Thoracic aorta (tissue), 2 donors: Measurements from ENCODE around the gene MAPK10. TPM values are rescaled to one million over a fixed set of nuclear protein-coding genes. Genes with fewer than 3 reads are reported as not detected.

Experiments used
- ATAC-seq: fragments of 150-250 bp; one replicate; pipeline ENCODE4 v1.8.0; 2017; ENCODE audit warnings: low read depth; ENCODE audit not compliant: insufficient number of reproducible peaks, low FRiP score
- DNase-seq: peaks from one replicate; pipeline ENCODE4 v3.0.0-alpha.2; 2020; ENCODE audit warnings: low spot score
- H3K27ac ChIP-seq, 2 donors: fragments of 200-600 bp; sonication (generic); 1 replicate in 1 of 2; 2 replicates in 1 of 2; pipeline ENCODE4 v1.5.1; 2016; ENCODE audit warnings: mild to moderate bottlenecking in 2 of 2, moderate library complexity in 2 of 2
- H3K27me3 ChIP-seq: fragments of 200-600 bp; sonication (generic); replicated peaks from 2 replicates; pipeline ENCODE4 v1.6.0; 2016; ENCODE audit warnings: mild to moderate bottlenecking; ENCODE audit not compliant: insufficient read depth
- H3K36me3 ChIP-seq: fragments of 200-600 bp; sonication (generic); one replicate; pipeline ENCODE4 v1.5.1; 2016
- H3K4me1 ChIP-seq, 2 donors: fragments of 200-600 bp; sonication (generic); 1 replicate in 1 of 2; 2 replicates in 1 of 2; pipeline versions ENCODE4 v1.5.1 to v1.6.0; 2016; ENCODE audit warnings: low read depth in 2 of 2, mild to moderate bottlenecking in 1 of 2; ENCODE audit not compliant: control insufficient read depth in 1 of 2
- H3K4me3 ChIP-seq: fragments of 200-600 bp; sonication (generic); 2 replicates; pipeline ENCODE4 v1.5.1; 2016; ENCODE audit warnings: mild to moderate bottlenecking
- H3K9me3 ChIP-seq: fragments of 200-600 bp; sonication (generic); 2 replicates; pipeline ENCODE4 v1.5.1; 2016
- CTCF ChIP-seq: fragments of 200-600 bp; sonication (generic); IDR thresholded peaks from one replicate; pipeline ENCODE4 v1.5.1; 2019; ENCODE audit warnings: antibody characterized with exemption
- total RNA-seq, 2 donors: library from RNA; depleted of rRNA; stranded (reverse); fragments of >200 nt; gene quantifications; one replicate each; pipeline versions ENCODE4 v1.1.0 to v1.2.3, GENCODE V29; 2016

The MAPK10 gene
- total RNA-seq, 2 donors from 2014 or later, result 28.8 to 44.7 TPM

DNA sequence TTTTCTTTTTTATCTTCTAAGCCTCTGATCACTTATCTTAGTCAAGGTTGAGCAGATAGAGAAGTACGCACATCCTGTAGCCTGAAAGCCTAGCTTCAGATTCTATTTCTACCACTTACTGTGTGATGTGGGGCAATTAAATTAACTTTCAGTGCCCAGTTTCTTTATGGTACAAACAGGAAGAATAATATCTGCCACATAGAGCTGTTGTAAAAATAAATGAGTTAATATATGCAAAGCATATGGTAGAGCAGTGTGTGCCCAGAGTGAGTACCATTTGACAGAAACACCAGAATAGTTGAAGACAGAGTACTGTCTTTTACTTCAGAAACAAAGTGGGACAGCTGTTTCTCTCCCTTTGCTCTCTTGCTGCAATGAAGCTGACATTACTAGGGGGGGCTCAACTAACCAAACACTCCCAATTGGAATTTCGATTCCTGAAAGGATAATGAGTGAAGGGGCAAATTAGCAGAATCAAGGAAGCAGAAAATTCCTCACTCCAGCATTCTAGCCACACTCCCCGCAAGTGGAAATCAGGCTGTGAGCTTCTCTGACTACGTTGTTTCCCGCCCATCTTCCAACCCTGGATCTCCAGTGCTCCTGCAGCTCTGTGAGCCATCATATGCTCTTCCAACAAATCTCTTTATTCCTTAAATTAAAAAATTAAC is 80.4 kb downstream of the MAPK10 start:
- no peak for TF ChIP-seq CTCF
- Histone ChIP-seq H3K9me3 (no peaks in the 10 kb centered on the region), H3K27me3 (no peaks in the 10 kb centered on the region), H3K36me3 (no peaks in the 10 kb centered on the region), H3K27ac (no peak overlapping the region), H3K4me3 (no peak overlapping the region), H3K4me1 (peaks cover 0 to 3% of the 10 kb centered on the region in 2 donors)
- no peak for DNase-seq
- ATAC-seq, result no peak

DNA sequence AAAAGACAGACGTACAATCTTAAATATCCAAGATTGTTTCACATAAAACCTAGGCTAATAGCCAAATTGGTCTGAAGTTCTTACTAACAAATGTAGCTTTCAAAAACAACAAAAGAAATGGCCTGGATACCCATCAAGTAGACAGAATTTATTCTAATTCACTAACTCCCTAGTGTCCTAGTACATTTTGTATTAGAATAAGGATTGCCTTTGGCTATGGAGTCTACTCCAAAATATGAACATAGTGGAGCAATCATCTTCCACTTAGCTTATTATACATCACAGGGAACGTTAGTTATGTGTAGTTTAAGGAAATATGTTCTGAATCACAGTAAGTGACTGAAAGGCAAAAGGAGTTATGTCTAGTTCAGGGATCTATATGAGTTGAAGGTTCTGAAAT is 81.7 kb downstream of the MAPK10 start:
- ATAC-seq (no peak), DNase-seq (no peak)
- Histone ChIP-seq H3K4me3 (no peak overlapping the region), H3K27ac (no peak overlapping the region), H3K9me3 (no peaks in the 10 kb centered on the region), H3K27me3 (no peaks in the 10 kb centered on the region), H3K4me1 (peaks cover 0 to 3% of the 10 kb centered on the region in 2 donors), H3K36me3 (no peaks in the 10 kb centered on the region)
- no peak for TF ChIP-seq CTCF

DNA sequence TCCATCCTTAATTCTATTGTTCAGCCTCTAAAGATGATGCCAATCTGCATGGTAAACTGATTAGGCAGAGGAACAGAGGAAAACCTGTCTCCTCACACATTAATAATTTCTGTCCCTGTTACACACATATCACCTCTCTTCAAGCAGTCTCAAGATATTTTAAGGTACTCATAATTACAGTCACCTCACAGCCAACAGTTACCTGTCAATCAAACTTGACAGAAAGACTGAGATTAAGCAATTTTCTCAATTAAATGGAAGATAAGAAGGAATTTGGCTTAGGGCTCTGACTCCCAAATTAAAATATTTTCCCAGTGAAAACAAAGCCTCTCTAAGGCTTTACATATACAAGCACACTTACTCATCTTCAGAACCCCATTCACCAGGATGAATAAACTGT is 85.2 kb downstream of the MAPK10 start:
- H3K36me3 ChIP-seq, result no peaks in the 10 kb centered on the region
- no peak overlapping the region for H3K4me3 ChIP-seq
- no peaks in the 10 kb centered on the region for H3K27me3 ChIP-seq
- TF ChIP-seq CTCF, result no peak
- ATAC-seq, result no peak
- DNase-seq, result no peak
- peaks cover 0 to 3% of the 10 kb centered on the region in 2 donors for H3K4me1 ChIP-seq
- no peak overlapping the region for H3K27ac ChIP-seq
- H3K9me3 ChIP-seq, result peaks cover 3% of the 10 kb centered on the region

GRCh38 chr4:86272669-86273068 is 87.2 kb downstream of the MAPK10 start:
- peaks cover 0 to 3% of the 10 kb centered on the region in 2 donors for H3K4me1 ChIP-seq
- ATAC-seq (no peak), DNase-seq (no peak)
- no peaks in the 10 kb centered on the region for H3K36me3 ChIP-seq
- H3K4me3 ChIP-seq, result no peak overlapping the region
- H3K27me3 ChIP-seq, result no peaks in the 10 kb centered on the region
- peaks cover 3% of the 10 kb centered on the region for H3K9me3 ChIP-seq
- TF ChIP-seq CTCF, result no peak
- H3K27ac ChIP-seq, result no peak overlapping the region

GRCh38 chr4:86271057-86271456 is 88.8 kb downstream of the MAPK10 start:
- H3K4me1 ChIP-seq, result no peaks in the 10 kb centered on the region
- H3K4me3 ChIP-seq, result no peak overlapping the region
- H3K27ac ChIP-seq, result no peak overlapping the region
- TF ChIP-seq CTCF, result no peak
- no peaks in the 10 kb centered on the region for H3K27me3 ChIP-seq
- H3K9me3 ChIP-seq, result peaks cover 3% of the 10 kb centered on the region
- H3K36me3 ChIP-seq, result no peaks in the 10 kb centered on the region
- DNase-seq (no peak), ATAC-seq (no peak)
